H1 (cell line): Measurements from ENCODE around the gene SLC27A4. TPM values are rescaled to one million over a fixed set of nuclear protein-coding genes. Genes with fewer than 3 reads are reported as not detected.

Source experiments
- CTCF ChIA-PET: fragments of 300-600 bp; sonication (Branson Sonifier 250); formaldehyde crosslinking; loops from one replicate; lab custom pipeline; 2021; ENCODE audit not compliant: partially characterized antibody; lab: Charles Lee
- POLR2A ChIA-PET: fragments of 300-600 bp; sonication (Branson Sonifier 250); formaldehyde crosslinking; loops from one replicate; lab custom pipeline; 2021; ENCODE audit warnings: inconsistent platforms; ENCODE audit not compliant: partially characterized antibody; lab: Charles Lee
- DNase-seq, 2 experiments: peaks; one replicate each; pipeline versions ENCODE4 v3.0.0 to v3.0.0-alpha.2; 2010 to 2022; ENCODE audit warnings: low spot score in 2 of 2, low read depth in 1 of 2, mixed read lengths in 1 of 2
- FAIRE-seq: peaks from 2 replicates; lab custom pipeline; 2011; peaks lifted over from hg19 to GRCh38; lab: Jason Lieb, UNC
- H2AFZ ChIP-seq: 2 replicates; pipeline ENCODE4 v1.8.1; 2012; ENCODE audit warnings: low read length, inconsistent platforms
- H2AK5ac ChIP-seq: 2 replicates; pipeline ENCODE4 v1.6.1; 2013; ENCODE audit warnings: low read depth, low read length
- H2BK120ac ChIP-seq: replicated peaks from 2 replicates; pipeline ENCODE3; 2013; ENCODE audit warnings: low read depth, low read length, inconsistent platforms
- H2BK12ac ChIP-seq: 2 replicates; pipeline ENCODE4 v1.6.1; 2013; ENCODE audit warnings: low read depth, low read length
- H2BK15ac ChIP-seq: 2 replicates; pipeline ENCODE4 v1.6.1; 2013; ENCODE audit warnings: low read length
- H2BK20ac ChIP-seq: 2 replicates; pipeline ENCODE4 v1.6.1; 2013; ENCODE audit warnings: low read length
- H2BK5ac ChIP-seq: 2 replicates; pipeline ENCODE4 v1.6.1; 2013; ENCODE audit warnings: low read depth, low read length
- H3K14ac ChIP-seq: 2 replicates; pipeline ENCODE4 v1.6.1; 2013; ENCODE audit warnings: inconsistent platforms; ENCODE audit not compliant: insufficient read length
- H3K18ac ChIP-seq: 2 replicates; pipeline ENCODE4 v1.6.1; 2013; ENCODE audit warnings: low read length; ENCODE audit errors: extremely low read depth
- H3K23ac ChIP-seq: 2 replicates; pipeline ENCODE4 v1.6.1; 2013; ENCODE audit warnings: inconsistent platforms; ENCODE audit not compliant: insufficient read length
- H3K23me2 ChIP-seq: 2 replicates; pipeline ENCODE4 v1.6.1; 2013; ENCODE audit warnings: low read depth, low read length
- H3K27ac ChIP-seq: 2 replicates; pipeline ENCODE4 v1.6.1; 2011; ENCODE audit warnings: low read depth, low read length, inconsistent platforms
- H3K27me3 ChIP-seq, 4 experiments: replicated peaks in 1 of 4; 1 replicate in 1 of 4; 2 replicates in 3 of 4; pipeline versions ENCODE4 v1.6.1 to v1.8.1; 2011 to 2013; ENCODE audit warnings: low read length in 3 of 4, mild to moderate bottlenecking in 3 of 4, inconsistent platforms in 2 of 4, mixed read lengths in 2 of 4, moderate library complexity in 1 of 4; ENCODE audit not compliant: control insufficient read depth in 3 of 4, insufficient read depth in 3 of 4; ENCODE audit errors: extremely low read depth in 1 of 4
- H3K36me3 ChIP-seq, 4 experiments: 2 replicates each; pipeline versions ENCODE4 v1.6.1 to v1.8.1; 2011 to 2013; ENCODE audit warnings: mild to moderate bottlenecking in 4 of 4, low read length in 3 of 4, moderate library complexity in 2 of 4, control low read depth in 1 of 4, inconsistent platforms in 1 of 4; ENCODE audit not compliant: insufficient read depth in 4 of 4, control insufficient read depth in 2 of 4
- H3K4ac ChIP-seq: replicated peaks from 2 replicates; pipeline ENCODE3; 2013; ENCODE audit warnings: low read length, low read depth, mixed read lengths, inconsistent platforms; ENCODE audit not compliant: insufficient read length
- H3K4me1 ChIP-seq, 4 experiments: replicated peaks in 1 of 4; 1 replicate in 1 of 4; 2 replicates in 3 of 4; pipeline versions ENCODE4 v1.6.1 to v1.8.1; 2011 to 2013; ENCODE audit warnings: low read length in 3 of 4, inconsistent platforms in 2 of 4, mixed read lengths in 1 of 4; ENCODE audit not compliant: insufficient read depth in 4 of 4, control insufficient read depth in 3 of 4
- H3K4me2 ChIP-seq, 2 experiments: 2 replicates each; pipeline versions ENCODE4 v1.6.1 to v1.8.1; 2011 to 2013; ENCODE audit warnings: low read depth in 2 of 2, low read length in 2 of 2, control low read depth in 1 of 2, inconsistent platforms in 1 of 2, mild to moderate bottlenecking in 1 of 2; ENCODE audit not compliant: insufficient read depth in 1 of 2
- H3K4me3 ChIP-seq, 4 experiments: fragments of 200-600, 300-600 bp in 1 of 4; sonication (generic), shearing (Covaris generic), sonication (Bioruptor Twin) in 1 of 4; 2 replicates each; pipeline versions ENCODE4 v1.5.1 to v1.8.1; 2011 to 2016; ENCODE audit warnings: low read length in 4 of 4, low read depth in 3 of 4, control low read depth in 2 of 4, inconsistent platforms in 2 of 4, mild to moderate bottlenecking in 2 of 4, mixed read lengths in 1 of 4, moderate library complexity in 1 of 4; ENCODE audit not compliant: insufficient read depth in 2 of 4; ENCODE audit errors: extremely low read depth in 1 of 4
- H3K56ac ChIP-seq: replicated peaks from 2 replicates; pipeline ENCODE3; 2013; ENCODE audit warnings: low read depth, mild to moderate bottlenecking, mixed read lengths, low read length, inconsistent platforms; ENCODE audit not compliant: insufficient read length
- H3K79me1 ChIP-seq: 2 replicates; pipeline ENCODE4 v1.6.1; 2013; ENCODE audit warnings: low read depth, low read length, control low read depth
- H3K79me2 ChIP-seq, 2 experiments: 2 replicates each; pipeline versions ENCODE4 v1.6.1 to v1.8.1; 2012 to 2013; ENCODE audit warnings: low read length in 2 of 2, mild to moderate bottlenecking in 2 of 2, inconsistent platforms in 1 of 2; ENCODE audit not compliant: insufficient read depth in 2 of 2, control insufficient read depth in 1 of 2
- H3K9ac ChIP-seq, 4 experiments: replicated peaks in 1 of 4; 1 replicate in 1 of 4; 2 replicates in 3 of 4; pipeline versions ENCODE4 v1.6.1 to v1.8.1; 2011 to 2013; ENCODE audit warnings: low read depth in 3 of 4, low read length in 3 of 4, control low read depth in 2 of 4, mild to moderate bottlenecking in 2 of 4, moderate library complexity in 2 of 4, inconsistent platforms in 1 of 4; ENCODE audit errors: extremely low read depth in 1 of 4
- H3K9me3 ChIP-seq, 2 experiments: 2 replicates each; pipeline versions ENCODE4 v1.6.1 to v1.8.1; 2012 to 2013; ENCODE audit warnings: mild to moderate bottlenecking in 2 of 2, moderate library complexity in 2 of 2, control low read depth in 1 of 2, inconsistent platforms in 1 of 2, low read depth in 1 of 2, low read length in 1 of 2, mixed read lengths in 1 of 2; ENCODE audit not compliant: insufficient read depth in 2 of 2
- H4K20me1 ChIP-seq, 2 experiments: replicated peaks in 1 of 2; 2 replicates each; pipeline versions ENCODE3 to v1.8.1; 2011 to 2013; ENCODE audit warnings: inconsistent platforms in 2 of 2, low read length in 2 of 2, mild to moderate bottlenecking in 1 of 2; ENCODE audit not compliant: insufficient read depth in 2 of 2, control insufficient read depth in 1 of 2
- H4K5ac ChIP-seq: 2 replicates; pipeline ENCODE4 v1.6.1; 2013; ENCODE audit warnings: low read length, low read depth, mixed read lengths, inconsistent platforms; ENCODE audit not compliant: insufficient read length
- H4K8ac ChIP-seq: 2 replicates; pipeline ENCODE4 v1.8.0; 2013; ENCODE audit warnings: mild to moderate bottlenecking, moderate library complexity, low read length, inconsistent platforms; ENCODE audit not compliant: insufficient read depth; ENCODE audit errors: extremely low read depth
- H4K91ac ChIP-seq: replicated peaks from 2 replicates; pipeline ENCODE3; 2013; ENCODE audit warnings: low read length, mixed read lengths, inconsistent platforms; ENCODE audit not compliant: insufficient read length
- MAFK ChIP-seq: IDR thresholded peaks from 2 replicates; pipeline ENCODE4 v1.6.1; 2012; ENCODE audit warnings: low read depth, mild to moderate bottlenecking, improper control_type of control experiment, low read length
- WGBS, 2 experiments: shearing (Covaris generic) in 1 of 2; methylation state at CpG; one replicate each; pipeline versions ENCODE4 v1.1.6 to v1.1.7; 2013 to 2015; ENCODE audit warnings: low lambda C conversion rate in 2 of 2, mixed read lengths in 2 of 2, inconsistent platforms in 1 of 2, low coverage in 1 of 2, missing lambda C conversion rate in 1 of 2; ENCODE audit not compliant: insufficient replicate concordance in 2 of 2, insufficient coverage in 1 of 2, insufficient read length in 1 of 2; ENCODE audit errors: extremely low coverage in 1 of 2, missing lambda C conversion rate in 1 of 2; 5-methylcytosine and 5-hydroxymethylcytosine counted together
- polyA plus RNA-seq, 7 experiments: library from polyadenylated mRNA; depleted of rRNA in 3 of 7; stranded (reverse) in 5 of 7; unstranded in 2 of 7; fragments of >200 nt in 5 of 7; fragments of 200-250 nt in 2 of 7; gene quantifications; 1 replicate in 5 of 7; 2 replicates in 1 of 7; 4 replicates in 1 of 7; pipeline versions ENCODE4 v1.2.1 to v1.2.3, GENCODE V29; 2011 to 2013; ENCODE audit warnings: missing spikeins in 2 of 7, mixed read lengths in 2 of 7
- total RNA-seq: library from RNA; stranded (reverse); fragmentation: NEBNext Ultra II Directional; extraction: Animal tissue kit (Norgen Biotek cat#: 25700); gene quantifications from 2 replicates; pipeline ENCODE4 v1.2.1, GENCODE V29; 2021
- TF ChIP-seq, protein P1 (sequence below): IDR thresholded peaks from 2 replicates; pipeline ENCODE4 v1.6.1; 2011; ENCODE audit warnings: low read depth, mild to moderate bottlenecking, low read length; ENCODE audit not compliant: insufficient read depth

Gene SLC27A4
- total and polyA plus RNA-seq, 2 of the 8 experiments (the other 6 are each of a cell fraction or from before 2014, with no cell fraction given) = 14.9 to 20.5 TPM

DNA sequence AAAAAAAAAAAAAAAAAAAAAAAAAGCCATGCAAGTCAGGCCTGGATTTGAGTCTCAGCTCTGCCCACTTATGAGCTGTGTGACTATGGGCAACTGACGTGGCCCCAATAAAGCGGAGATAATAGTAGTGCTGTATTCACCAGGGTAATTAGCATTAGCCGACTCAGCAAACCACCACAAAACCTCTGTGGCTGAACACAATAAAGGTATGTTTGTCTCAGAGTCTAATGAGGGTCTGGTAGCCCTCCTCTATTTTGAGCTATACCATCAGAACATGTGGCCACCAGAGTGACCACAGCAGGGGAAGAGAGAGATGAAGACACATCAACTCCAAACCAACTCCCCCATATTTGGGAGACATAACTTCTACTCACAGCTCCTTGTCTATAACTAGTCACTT is 48.3 kb upstream of the SLC27A4 start:
- Histone ChIP-seq H3K23ac (no peak overlapping the region), H3K79me2 (no peaks in the 10 kb centered on the region), H2BK5ac (no peak overlapping the region), H2BK15ac (no peak overlapping the region), H3K27me3 (no peaks in the 10 kb centered on the region), H3K18ac (no peak overlapping the region), H4K91ac (no peak overlapping the region), H2BK12ac (no peak overlapping the region), H3K36me3 (peaks cover 0 to 9% (median 3%) of the 10 kb centered on the region in 4 experiments; a peak in 5 of 8 replicates), H3K9me3 (no peaks in the 10 kb centered on the region), H3K79me1 (no peaks in the 10 kb centered on the region), H4K8ac (no peak overlapping the region), H3K9ac (no peak overlapping the region), H3K4ac (no peak overlapping the region), H4K5ac (no peak overlapping the region), H3K4me1 (no peaks in the 10 kb centered on the region), H2AFZ (no peak overlapping the region), H3K56ac (no peak overlapping the region), H3K4me3 (no peak overlapping the region), H3K23me2 (no peaks in the 10 kb centered on the region), H3K4me2 (no peak overlapping the region), H4K20me1 (peaks cover 1 to 3% of the 10 kb centered on the region in 2 experiments), H3K14ac (no peak overlapping the region), H2AK5ac (no peak overlapping the region), H2BK20ac (no peak overlapping the region), H3K27ac (no peak overlapping the region), H2BK120ac (no peak overlapping the region)
- TF ChIP-seq, protein P1, sequence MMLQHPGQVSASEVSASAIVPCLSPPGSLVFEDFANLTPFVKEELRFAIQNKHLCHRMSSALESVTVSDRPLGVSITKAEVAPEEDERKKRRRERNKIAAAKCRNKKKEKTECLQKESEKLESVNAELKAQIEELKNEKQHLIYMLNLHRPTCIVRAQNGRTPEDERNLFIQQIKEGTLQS = no peak
- peak; percentile 39; the same call in 1 of the 2 replicates for TF ChIP-seq MAFK
- 98% methylated on average over 3 of the region's 3 CpGs; no CpG with 5 or more reads in 1 of the 2 experiments for WGBS, 2 experiments
- ChIA-PET POLR2A (interaction anchor here (0.6 to 1.5 kb wide), 6 partner anchors 11 to 279 kb away, joined by 3 to 5 read pairs (median 4); partner anchors contain the start of genes GOLGA2 and SWI5), CTCF (interaction anchor here (0.6 to 6.9 kb wide), 14 partner anchors 8 to 297 kb away, joined by 3 to 78 read pairs (median 3); no protein-coding TSS in a partner anchor)
- DNase-seq (no peak), FAIRE-seq (no peak)
